ENCODE results near the gene BCL2.

Gene BCL2

DNA sequence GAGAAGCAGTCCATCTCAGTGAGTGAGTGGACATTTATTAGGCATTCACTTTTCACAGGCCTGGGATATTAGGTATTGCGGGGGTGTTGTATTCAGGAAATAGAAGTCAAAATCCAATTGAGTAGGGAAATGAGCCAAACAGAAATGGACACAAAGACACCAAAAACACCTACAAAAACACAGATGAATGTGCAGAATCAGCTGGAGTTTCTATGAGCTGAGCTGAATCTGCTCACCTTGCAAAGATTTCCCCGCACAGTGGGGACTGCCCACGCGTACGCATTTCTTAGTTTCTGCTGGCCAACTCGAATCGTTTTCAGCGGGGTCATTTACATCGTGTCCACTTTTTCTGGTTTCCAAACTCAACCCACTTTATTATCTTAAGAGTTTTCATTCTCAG, 160.0 kb downstream of the BCL2 start:
- Histone ChIP-seq H3K4me3 (ENCODE audit: low read depth, low read length) (no peak overlapping the region), H3K4me1 (ENCODE audit: control insufficient read depth, insufficient read depth, low read length) (peaks cover 2% of the 10 kb centered on the region), H3K9me3 (ENCODE audit: control insufficient read depth, insufficient read depth, low read length) (no peaks in the 10 kb centered on the region), H3K27me3 (ENCODE audit: control insufficient read depth, insufficient read depth, low read length) (no peaks in the 10 kb centered on the region), H3K36me3 (ENCODE audit: control insufficient read depth, insufficient read depth, low read length) (no peaks in the 10 kb centered on the region), H3K9ac (ENCODE audit: low read depth, low read length) (no peak overlapping the region)

DNA sequence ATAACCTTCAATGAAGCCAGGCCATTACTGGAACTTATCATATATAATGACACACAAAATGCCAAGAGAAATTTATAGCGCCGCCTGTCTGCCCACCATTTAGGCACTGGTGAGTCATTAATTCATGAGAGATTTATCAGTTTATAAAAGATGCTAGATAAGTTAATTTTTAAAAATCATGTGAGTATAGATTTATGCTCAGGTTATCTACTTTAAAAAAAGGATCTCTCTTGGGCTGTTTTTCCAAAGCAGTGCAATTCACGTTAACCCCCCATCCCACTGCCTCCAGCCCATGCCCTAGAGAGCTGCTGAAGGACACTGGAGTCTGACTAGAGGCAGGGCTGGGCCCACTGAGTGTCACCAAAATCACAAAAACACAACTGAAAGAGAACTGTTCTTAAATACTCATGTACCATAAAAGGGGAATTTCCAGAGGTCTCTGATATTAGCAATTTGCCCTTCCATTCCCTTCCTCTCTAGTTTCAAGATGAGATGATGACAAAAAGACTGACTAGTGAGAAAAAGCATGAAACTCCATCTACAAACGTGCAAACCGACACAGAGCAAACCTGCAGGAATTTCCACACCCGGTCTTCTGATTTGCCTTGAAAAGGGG, 160.8 kb downstream of the BCL2 start:
- Histone ChIP-seq H3K4me1 (ENCODE audit: control insufficient read depth, insufficient read depth, low read length) (peaks cover 2% of the 10 kb centered on the region), H3K9me3 (ENCODE audit: control insufficient read depth, insufficient read depth, low read length) (no peaks in the 10 kb centered on the region), H3K36me3 (ENCODE audit: control insufficient read depth, insufficient read depth, low read length) (no peaks in the 10 kb centered on the region), H3K4me3 (ENCODE audit: low read depth, low read length) (no peak overlapping the region), H3K27me3 (ENCODE audit: control insufficient read depth, insufficient read depth, low read length) (no peaks in the 10 kb centered on the region), H3K9ac (ENCODE audit: low read depth, low read length) (no peak overlapping the region)

DNA sequence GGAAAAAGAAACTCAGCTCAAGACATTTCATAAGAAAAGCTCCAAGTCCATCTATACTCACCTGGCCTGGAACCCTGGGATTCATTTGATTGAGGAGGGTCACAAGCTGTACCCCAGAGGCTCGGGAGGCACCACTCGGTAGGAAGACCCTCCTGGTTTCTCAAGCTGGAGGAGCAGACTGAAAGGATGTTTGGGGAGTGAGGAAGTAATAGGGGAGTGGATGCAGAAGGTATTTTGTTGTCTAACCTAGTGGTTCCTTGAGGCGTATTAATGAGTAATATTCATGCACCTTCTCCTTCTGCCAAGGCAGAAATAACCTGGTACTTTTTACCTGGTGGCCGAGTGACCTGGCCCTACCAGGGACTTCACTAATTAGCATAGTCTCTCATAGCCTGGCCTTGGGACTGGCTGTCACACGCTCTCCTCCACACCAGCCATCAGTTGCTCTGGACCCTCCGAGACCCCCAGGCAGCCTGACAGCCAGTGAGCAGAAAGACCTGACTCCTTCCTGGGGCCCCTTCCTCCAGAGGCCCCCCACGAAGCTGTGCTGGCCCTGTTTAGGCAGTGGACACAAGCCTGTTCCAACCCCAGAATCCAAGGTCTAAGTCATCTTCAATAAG, 161.4 kb downstream of the BCL2 start:
- H3K9me3 ChIP-seq (ENCODE audit: control insufficient read depth, insufficient read depth, low read length), result no peaks in the 10 kb centered on the region
- H3K36me3 ChIP-seq (ENCODE audit: control insufficient read depth, insufficient read depth, low read length), result no peaks in the 10 kb centered on the region
- peaks cover 2% of the 10 kb centered on the region for H3K4me1 ChIP-seq (ENCODE audit: control insufficient read depth, insufficient read depth, low read length)
- H3K27me3 ChIP-seq (ENCODE audit: control insufficient read depth, insufficient read depth, low read length), result no peaks in the 10 kb centered on the region
- no peak overlapping the region for H3K4me3 ChIP-seq (ENCODE audit: low read depth, low read length)
- no peak overlapping the region for H3K9ac ChIP-seq (ENCODE audit: low read depth, low read length)

DNA sequence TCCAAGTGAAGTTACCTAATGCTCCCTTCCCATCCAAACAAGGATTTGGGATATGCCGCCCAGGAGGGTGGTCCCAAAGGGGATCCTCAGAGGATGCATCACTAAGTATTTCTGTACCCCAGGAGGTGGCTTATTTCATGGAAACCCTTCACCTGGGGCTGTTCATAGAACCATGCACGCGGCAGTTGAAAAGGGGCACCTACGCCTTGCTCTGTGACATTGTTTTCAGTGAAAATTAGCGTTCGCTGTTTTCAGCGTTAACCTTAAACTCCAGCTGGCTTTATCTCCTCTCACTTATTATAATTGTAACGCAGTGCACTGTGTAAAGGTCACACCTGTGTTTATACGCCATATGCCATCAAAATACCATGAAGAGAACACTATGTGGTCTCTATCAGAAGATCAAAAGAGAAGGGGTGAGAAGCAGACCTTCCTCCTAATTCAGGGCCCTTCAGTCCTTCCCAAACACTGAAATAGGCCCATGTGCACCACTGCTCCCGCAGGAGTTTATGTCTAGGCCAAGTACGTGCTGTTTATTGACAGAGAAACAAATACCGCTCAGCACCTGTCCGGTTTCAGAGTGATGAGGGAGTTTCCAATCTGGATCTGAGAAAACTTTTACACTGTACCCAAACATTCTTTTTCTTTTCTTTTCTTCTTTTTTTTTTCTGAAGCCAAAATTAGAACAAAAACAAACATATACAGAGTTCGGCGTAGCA, 162.1 kb downstream of the BCL2 start:
- Histone ChIP-seq H3K36me3 (ENCODE audit: control insufficient read depth, insufficient read depth, low read length) (no peaks in the 10 kb centered on the region), H3K27me3 (ENCODE audit: control insufficient read depth, insufficient read depth, low read length) (no peaks in the 10 kb centered on the region), H3K9ac (ENCODE audit: low read depth, low read length) (no peak overlapping the region), H3K4me3 (ENCODE audit: low read depth, low read length) (no peak overlapping the region), H3K9me3 (ENCODE audit: control insufficient read depth, insufficient read depth, low read length) (no peaks in the 10 kb centered on the region), H3K4me1 (ENCODE audit: control insufficient read depth, insufficient read depth, low read length) (peaks cover 2% of the 10 kb centered on the region)

DNA sequence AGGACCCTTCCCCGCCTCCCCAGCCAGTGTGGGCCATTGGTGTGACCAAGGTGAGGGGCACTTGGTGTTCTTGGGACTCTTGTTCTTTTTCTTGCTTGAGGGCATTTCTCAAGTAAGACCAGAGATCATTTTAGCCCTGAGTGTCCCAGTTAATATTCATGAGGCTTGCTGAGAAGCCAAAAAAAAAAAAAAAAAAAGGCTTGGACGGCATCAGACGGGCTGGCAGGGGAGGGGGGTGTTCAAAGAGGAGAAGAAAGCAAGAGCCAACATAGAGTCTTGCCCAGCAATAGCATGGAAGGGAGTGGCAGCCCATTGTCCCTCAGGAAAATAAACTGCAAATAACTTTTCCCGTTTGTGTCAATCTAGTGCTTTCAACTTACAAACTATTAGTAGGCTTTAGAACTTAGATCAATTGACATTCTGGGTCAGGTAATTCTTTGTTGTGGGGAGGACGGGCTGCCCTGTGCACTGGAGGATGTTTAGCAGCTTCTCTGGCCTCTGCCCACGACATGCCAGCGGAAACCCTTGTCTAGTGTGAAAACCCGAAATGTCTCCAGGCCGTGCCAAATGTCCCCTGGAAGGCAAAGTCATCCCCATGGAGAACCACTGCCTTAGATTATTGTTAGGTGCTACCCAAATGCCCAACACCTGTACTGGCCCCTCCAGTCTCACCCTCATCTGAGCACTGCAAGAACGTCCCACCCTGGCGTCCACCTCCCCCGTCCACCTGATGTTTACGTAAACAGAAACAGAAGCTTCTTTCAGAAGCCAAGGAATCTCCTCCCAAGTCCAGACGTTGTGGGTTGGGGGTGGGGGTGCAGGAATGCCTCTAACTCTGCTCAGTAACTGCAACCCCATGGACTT, 163.4 kb downstream of the BCL2 start:
- Histone ChIP-seq H3K27me3 (ENCODE audit: control insufficient read depth, insufficient read depth, low read length) (no peaks in the 10 kb centered on the region), H3K4me3 (ENCODE audit: low read depth, low read length) (no peak overlapping the region), H3K9me3 (ENCODE audit: control insufficient read depth, insufficient read depth, low read length) (no peaks in the 10 kb centered on the region), H3K9ac (ENCODE audit: low read depth, low read length) (no peak overlapping the region), H3K36me3 (ENCODE audit: control insufficient read depth, insufficient read depth, low read length) (no peaks in the 10 kb centered on the region), H3K4me1 (ENCODE audit: control insufficient read depth, insufficient read depth, low read length) (peaks cover 2% of the 10 kb centered on the region)

DNA sequence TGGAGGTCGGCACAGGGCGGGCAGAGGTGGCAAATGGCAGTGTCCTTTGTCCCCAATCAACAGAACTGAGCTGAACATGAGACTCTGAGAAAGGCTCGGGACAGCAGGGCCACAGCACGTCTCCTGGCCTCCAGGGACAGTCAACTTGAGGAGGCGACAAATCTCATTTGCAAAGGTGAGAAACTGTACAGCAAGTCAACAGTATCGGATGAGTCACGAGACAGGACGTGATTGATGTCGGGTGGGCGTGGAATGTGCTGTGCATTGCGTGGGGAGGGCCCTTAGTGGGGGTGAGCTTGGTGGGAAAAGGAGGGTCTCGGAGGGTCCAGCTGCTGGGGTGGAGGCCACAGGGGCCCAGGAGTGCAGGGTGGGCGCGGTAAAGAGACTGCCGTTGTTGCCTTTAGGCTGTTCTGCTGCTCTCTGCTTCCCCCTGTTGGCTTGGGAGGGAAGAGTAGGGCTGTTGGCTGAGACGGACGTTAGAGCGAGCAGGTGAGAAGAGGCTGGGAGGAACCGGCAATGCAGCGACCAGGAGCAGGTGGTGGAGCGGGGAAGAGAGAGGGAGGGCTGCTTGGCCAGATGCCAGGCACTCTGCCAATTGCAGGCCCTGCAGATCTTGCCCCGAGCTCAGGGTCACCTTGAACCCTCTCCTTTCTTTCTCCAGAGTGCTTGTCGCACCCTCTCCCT, 164.3 kb downstream of the BCL2 start:
- Histone ChIP-seq H3K9ac (ENCODE audit: low read depth, low read length) (no peak overlapping the region), H3K4me1 (ENCODE audit: control insufficient read depth, insufficient read depth, low read length) (peaks cover 2% of the 10 kb centered on the region), H3K9me3 (ENCODE audit: control insufficient read depth, insufficient read depth, low read length) (no peaks in the 10 kb centered on the region), H3K36me3 (ENCODE audit: control insufficient read depth, insufficient read depth, low read length) (no peaks in the 10 kb centered on the region), H3K27me3 (ENCODE audit: control insufficient read depth, insufficient read depth, low read length) (no peaks in the 10 kb centered on the region), H3K4me3 (ENCODE audit: low read depth, low read length) (no peak overlapping the region)

DNA sequence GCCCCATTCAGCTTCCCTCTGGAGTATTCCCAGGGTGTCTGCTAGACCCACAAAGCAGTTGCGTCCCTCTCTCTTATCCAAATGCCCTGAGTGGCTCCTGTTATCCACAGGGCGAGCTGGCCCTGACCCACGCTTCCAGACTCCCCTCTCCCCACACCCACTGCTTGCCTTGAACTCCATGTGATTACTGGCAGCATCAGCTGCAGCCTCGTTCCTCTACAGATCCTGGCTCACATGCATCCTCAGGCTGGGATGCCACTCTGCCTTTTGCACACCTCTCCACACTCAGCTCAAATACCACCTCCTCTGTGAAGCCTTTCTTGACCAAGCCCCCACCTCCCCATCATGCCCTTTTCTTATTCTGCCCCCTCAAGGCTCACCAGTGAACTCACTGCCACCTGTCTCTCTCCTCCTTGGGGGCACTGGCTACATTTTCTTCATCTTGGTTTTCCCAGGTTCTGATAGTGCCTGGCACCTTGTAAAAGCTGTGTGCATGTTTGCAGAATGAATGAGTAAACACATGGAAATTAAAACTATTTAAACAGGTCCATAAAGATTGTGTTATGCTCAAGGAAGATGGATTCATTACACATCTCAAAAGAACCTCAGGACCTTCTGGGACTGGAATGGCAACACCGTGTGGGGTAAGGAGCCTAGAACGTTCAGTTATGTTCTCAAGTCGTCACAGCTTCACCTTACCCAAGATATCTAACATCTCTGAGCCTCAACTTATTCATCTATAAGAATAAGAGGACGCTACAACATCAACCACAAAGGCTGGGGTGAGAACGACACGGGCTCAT, 165.0 kb downstream of the BCL2 start:
- peaks cover 2% of the 10 kb centered on the region for H3K4me1 ChIP-seq (ENCODE audit: control insufficient read depth, insufficient read depth, low read length)
- peak overlapping the region; percentile 37 for H3K9ac ChIP-seq (ENCODE audit: low read depth, low read length)
- H3K27me3 ChIP-seq (ENCODE audit: control insufficient read depth, insufficient read depth, low read length), result no peaks in the 10 kb centered on the region
- no peaks in the 10 kb centered on the region for H3K9me3 ChIP-seq (ENCODE audit: control insufficient read depth, insufficient read depth, low read length)
- no peaks in the 10 kb centered on the region for H3K36me3 ChIP-seq (ENCODE audit: control insufficient read depth, insufficient read depth, low read length)
- no peak overlapping the region for H3K4me3 ChIP-seq (ENCODE audit: low read depth, low read length)

DNA sequence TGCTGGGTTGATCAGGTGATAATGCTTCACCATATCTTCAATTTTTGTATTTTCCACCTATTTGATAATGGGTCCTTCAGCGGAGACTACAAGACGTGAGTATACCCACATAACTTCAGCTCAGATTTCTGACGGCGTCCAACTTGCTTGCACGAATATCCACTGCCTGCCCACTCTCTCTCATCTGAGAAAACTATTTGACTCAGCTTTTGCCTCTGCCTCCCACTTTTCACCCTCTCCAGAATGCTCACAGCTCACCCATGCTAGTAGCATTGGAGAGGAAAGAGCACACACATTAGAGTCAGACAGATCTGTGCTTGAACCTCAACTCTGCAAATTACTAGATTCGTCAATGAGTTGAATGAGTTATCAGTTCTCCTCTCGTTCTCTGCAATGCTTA, 166.8 kb downstream of the BCL2 start:
- Histone ChIP-seq H3K9ac (ENCODE audit: low read depth, low read length) (no peak overlapping the region), H3K4me1 (ENCODE audit: control insufficient read depth, insufficient read depth, low read length) (peaks cover 2% of the 10 kb centered on the region)

DNA sequence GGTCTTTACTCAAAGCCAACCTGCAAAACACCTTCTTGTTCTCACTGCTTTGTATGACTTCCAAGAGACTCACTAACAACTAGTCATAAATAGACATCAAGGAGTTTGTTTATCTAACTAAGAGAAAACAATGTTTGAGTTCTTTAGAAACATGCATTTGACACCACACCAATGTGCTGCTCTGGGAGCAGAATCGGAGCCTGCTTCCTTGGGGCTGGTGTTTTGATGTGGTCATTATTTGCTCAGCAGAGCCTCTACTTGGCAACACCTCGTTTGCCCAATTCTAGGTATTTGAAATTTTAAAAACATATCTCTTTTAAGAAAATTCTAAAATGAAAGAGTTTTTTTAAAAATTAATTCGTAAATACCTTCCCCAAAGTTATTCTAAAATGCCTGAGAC, 167.5 kb downstream of the BCL2 start:
- no peak overlapping the region for H3K4me3 ChIP-seq (ENCODE audit: low read depth, low read length)
- H3K36me3 ChIP-seq (ENCODE audit: control insufficient read depth, insufficient read depth, low read length), result no peaks in the 10 kb centered on the region
- no peaks in the 10 kb centered on the region for H3K27me3 ChIP-seq (ENCODE audit: control insufficient read depth, insufficient read depth, low read length)
- H3K9ac ChIP-seq (ENCODE audit: low read depth, low read length), result no peak overlapping the region
- peaks cover 2% of the 10 kb centered on the region for H3K4me1 ChIP-seq (ENCODE audit: control insufficient read depth, insufficient read depth, low read length)
- H3K9me3 ChIP-seq (ENCODE audit: control insufficient read depth, insufficient read depth, low read length), result no peaks in the 10 kb centered on the region

More for the DNA sequence above, 166.8 kb downstream of the BCL2 start:
- Histone ChIP-seq H3K9me3 (ENCODE audit: control insufficient read depth, insufficient read depth, low read length) (no peaks in the 10 kb centered on the region), H3K27me3 (ENCODE audit: control insufficient read depth, insufficient read depth, low read length) (no peaks in the 10 kb centered on the region), H3K36me3 (ENCODE audit: control insufficient read depth, insufficient read depth, low read length) (no peaks in the 10 kb centered on the region), H3K4me3 (ENCODE audit: low read depth, low read length) (no peak overlapping the region)

DNA sequence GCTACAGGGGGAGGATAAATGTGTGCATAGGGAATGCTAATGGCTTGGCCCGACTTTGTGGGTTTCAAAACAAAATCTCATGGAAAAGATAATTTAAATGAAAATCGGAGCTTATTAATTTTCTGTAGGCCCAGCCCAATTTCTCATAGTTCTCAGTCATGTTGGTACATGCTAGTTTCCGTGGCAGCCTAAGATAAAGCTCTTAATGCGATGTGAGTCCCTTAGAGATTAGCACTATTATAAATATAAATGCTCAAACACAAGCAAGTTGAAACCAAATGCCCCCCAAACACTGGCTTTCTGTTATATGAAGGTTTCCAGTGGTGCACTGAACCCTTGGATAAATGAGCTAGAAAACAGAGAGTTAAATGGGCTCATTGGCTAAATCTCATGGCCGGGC, 168.0 kb downstream of the BCL2 start:
- Histone ChIP-seq H3K36me3 (ENCODE audit: control insufficient read depth, insufficient read depth, low read length) (no peaks in the 10 kb centered on the region), H3K4me3 (ENCODE audit: low read depth, low read length) (no peak overlapping the region), H3K9ac (ENCODE audit: low read depth, low read length) (no peak overlapping the region), H3K4me1 (ENCODE audit: control insufficient read depth, insufficient read depth, low read length) (peaks cover 2% of the 10 kb centered on the region), H3K9me3 (ENCODE audit: control insufficient read depth, insufficient read depth, low read length) (no peaks in the 10 kb centered on the region), H3K27me3 (ENCODE audit: control insufficient read depth, insufficient read depth, low read length) (no peaks in the 10 kb centered on the region)
